Measurements from ENCODE around the gene NDC80.

GRCh38 chr18:2538236-2538635 lies 33.1 kb upstream of the NDC80 start:
- no peak for TF ChIP-seq EZH2 (IDR thresholded peaks at IDR 0.05; ENCODE audit: low read depth)
- TF ChIP-seq CTCF (conservative IDR thresholded peaks at IDR 0.05) = no peak

Data from PC-9 (cell line).